HG02678 (cell line): ENCODE measurements around the gene TGFB1I1.
A peak's percentile ranks its signal among the peaks of the same experiment; 100 is the strongest.

Source experiments
- ATAC-seq: cut with Tn5 transposase; IDR thresholded peaks from one replicate; pipeline ENCODE4 v1.9.1; 2021; ENCODE audit warnings: mild to moderate bottlenecking, moderate library complexity; ENCODE audit not compliant: unreplicated experiment

Gene TGFB1I1

GRCh38 chr16:31451681-31452351 lies 20.1 kb upstream of the TGFB1I1 start:
- ATAC-seq, result peak; percentile 49

GRCh38 chr16:31452631-31453106 lies 19.3 kb upstream of the TGFB1I1 start:
- ATAC-seq, result no peak

- no peak for ATAC-seq
These were observed 18.4 kb upstream of the TGFB1I1 start for GRCh38 chr16:31453255-31454204.

GRCh38 chr16:31455601-31456314 lies 16.2 kb upstream of the TGFB1I1 start:
- ATAC-seq, result no peak

- no peak for ATAC-seq
These were observed 15.0 kb upstream of the TGFB1I1 start for GRCh38 chr16:31456988-31457360.

GRCh38 chr16:31458073-31458843 lies 13.7 kb upstream of the TGFB1I1 start:
- ATAC-seq, result peak; percentile 4

GRCh38 chr16:31458844-31459686 lies 12.9 kb upstream of the TGFB1I1 start, which contains the start of gene ARMC5:
TSS of gene ARMC5 (plus strand) at chr16:31459501. CDS start at chr16:31459525, 24 bp downstream.
- peak; percentile 72 for ATAC-seq

- peak; percentile 71 for ATAC-seq
These were observed 12.0 kb upstream of the TGFB1I1 start for GRCh38 chr16:31459687-31460581.

- ATAC-seq, result no peak
These were observed 11.4 kb upstream of the TGFB1I1 start for GRCh38 chr16:31460582-31461002.

GRCh38 chr16:31461201-31461920 lies 10.6 kb upstream of the TGFB1I1 start:
- ATAC-seq, result no peak

- ATAC-seq, result no peak
These were observed 9.8 kb upstream of the TGFB1I1 start for GRCh38 chr16:31461921-31462804.

GRCh38 chr16:31464348-31464769 lies 7.6 kb upstream of the TGFB1I1 start:
- no peak for ATAC-seq

- no peak for ATAC-seq
These were observed 7.1 kb upstream of the TGFB1I1 start for GRCh38 chr16:31464781-31465260.

GRCh38 chr16:31465788-31466370 lies 6.1 kb upstream of the TGFB1I1 start:
- no peak for ATAC-seq

- no peak for ATAC-seq
These were observed 5.5 kb upstream of the TGFB1I1 start for GRCh38 chr16:31466381-31466841.

- peak; percentile 65 for ATAC-seq
These were observed 4.7 kb upstream of the TGFB1I1 start for GRCh38 chr16:31467151-31467773.
